Measurements from ENCODE around the gene C1orf35. TPM values are rescaled to one million over a fixed set of nuclear protein-coding genes. Genes with fewer than 3 reads are reported as not detected.

The C1orf35 gene
- 10 to 100 TPM; 17.6 to 19.4 TPM for total RNA-seq

- peaks cover 13 to 16% of the 10 kb centered on the region in 2 donors for H3K36me3 Mint-ChIP-seq
- H3K9me3 Mint-ChIP-seq: no peaks in the 10 kb centered on the region
- DNase-seq (ENCODE audit: low spot score in 2 of 2) (peak; percentile 96), ATAC-seq (peak; percentile 86 to 88)
- H3K27ac Mint-ChIP-seq: peak within 1 kb of the TSS; percentile 95 to 98
These were observed at the start of gene C1orf35 for GRCh38 chr1:228102791-228103620. C1orf35 (minus strand) TSS chr1:228103325; CDS start chr1:228103227, 98 bp downstream.

DNA sequence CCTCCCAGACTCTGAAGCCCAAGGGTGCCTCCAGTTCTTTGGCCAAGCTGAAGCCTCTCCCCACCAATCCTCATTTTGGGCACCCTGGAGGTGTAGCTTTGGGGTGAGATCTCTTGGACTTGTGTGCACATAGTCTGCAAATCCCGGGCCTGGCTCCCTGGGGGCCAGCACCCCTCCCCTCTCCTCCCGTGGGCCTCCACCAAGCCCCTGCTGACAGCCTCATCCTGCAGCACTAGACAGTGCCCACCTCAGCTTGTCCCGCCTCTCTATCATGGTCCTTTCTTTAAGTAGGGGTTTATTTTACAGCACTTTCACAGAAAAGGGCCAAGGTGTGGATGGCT lies 49.8 kb upstream of the C1orf35 start:
- DNase-seq (ENCODE audit: low spot score in 2 of 2) (no peak), ATAC-seq (no peak)
- H3K9me3 Mint-ChIP-seq: no peaks in the 10 kb centered on the region
- no peaks in the 10 kb centered on the region for H3K36me3 Mint-ChIP-seq
- peak overlapping the region in 1 of 2 donors; percentile 87 for H3K27ac Mint-ChIP-seq

DNA sequence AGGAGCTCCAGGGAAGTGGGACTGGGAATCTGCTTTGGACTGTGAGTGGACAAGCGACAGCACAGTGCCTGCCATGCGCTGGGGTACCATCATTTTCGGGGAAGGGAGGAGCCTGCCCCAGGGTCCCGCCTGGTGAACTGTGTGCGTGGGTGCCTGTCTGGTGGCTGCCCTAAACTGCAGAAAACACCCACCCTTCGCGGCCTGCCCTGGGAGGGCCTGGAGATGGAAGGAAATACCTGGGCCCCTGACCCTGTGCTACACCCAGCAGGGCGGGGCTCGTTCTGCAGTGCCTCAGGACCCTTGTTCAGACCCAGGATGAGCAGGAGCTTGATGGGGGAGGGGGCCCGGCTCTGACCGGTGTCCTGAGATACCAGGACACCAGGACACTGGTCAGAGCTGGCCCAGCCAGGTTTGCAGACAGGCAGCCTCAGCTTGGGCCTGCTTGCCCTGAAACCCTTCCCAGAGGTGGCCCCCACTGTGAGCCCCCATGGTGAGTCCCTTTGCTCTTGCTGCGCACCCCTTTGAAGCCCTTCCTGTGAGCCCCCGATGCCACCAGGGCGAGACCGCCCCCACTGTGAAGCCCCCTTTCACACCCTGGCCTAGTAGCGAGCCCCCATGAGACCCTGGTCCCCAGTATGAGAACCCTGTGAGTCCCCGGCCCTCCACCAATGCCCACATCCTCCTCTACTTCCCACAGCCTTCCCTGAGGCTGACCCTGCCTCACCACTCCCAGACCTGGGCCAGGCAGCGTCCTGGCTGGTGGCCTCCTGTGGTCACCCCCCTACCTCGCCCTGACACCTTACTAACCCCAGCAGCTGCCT lies 49.2 kb upstream of the C1orf35 start:
- ATAC-seq: no peak
- Mint-ChIP-seq H3K9me3 (no peaks in the 10 kb centered on the region), H3K36me3 (no peaks in the 10 kb centered on the region)

DNA sequence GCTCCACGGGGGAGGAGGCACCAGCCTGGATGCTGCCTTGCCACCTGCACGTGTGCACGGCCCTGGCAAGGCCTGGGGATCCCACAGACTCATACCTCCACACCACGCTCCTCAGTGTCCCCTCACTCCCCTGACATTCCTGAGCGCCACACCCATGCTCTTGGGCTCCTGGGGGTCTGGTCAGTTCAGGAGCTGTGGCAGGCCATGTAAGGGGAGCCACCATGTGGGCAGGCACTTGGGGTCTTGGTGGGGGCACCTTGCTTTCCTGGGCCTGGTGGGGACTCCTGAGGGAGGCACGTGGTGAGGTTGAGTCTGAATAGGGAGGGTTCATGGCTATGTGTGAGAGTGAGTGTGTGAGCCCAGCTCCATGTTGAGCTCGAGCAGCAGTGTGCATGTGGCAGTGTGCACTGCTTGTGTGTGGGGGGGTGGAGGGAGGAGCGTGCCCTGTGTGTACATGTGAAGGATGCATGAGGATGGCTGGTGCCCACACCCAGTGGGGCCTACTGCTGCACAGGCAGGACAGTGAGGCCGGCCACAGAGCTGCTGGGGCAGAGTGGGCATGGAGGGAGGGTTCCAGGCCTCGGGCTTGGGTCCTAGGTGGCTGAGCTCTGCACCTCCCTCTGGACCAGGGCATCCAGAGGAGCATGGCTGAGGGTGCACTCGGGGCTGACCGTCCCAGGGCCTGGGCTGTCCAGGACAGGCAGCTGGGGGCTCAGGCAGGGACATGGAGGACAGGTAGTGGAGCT lies 48.2 kb upstream of the C1orf35 start:
- Mint-ChIP-seq H3K36me3 (no peaks in the 10 kb centered on the region), H3K9me3 (no peaks in the 10 kb centered on the region), H3K27ac (peak overlapping the region in 1 of 2 donors; percentile 65)
- ATAC-seq (peak in 1 of 2 donors; percentile 8), DNase-seq (ENCODE audit: low spot score in 2 of 2) (no peak)

More for the DNA sequence above, 49.2 kb upstream of the C1orf35 start:
- no peak for DNase-seq (ENCODE audit: low spot score in 2 of 2)
- no peak overlapping the region for H3K27ac Mint-ChIP-seq

DNA sequence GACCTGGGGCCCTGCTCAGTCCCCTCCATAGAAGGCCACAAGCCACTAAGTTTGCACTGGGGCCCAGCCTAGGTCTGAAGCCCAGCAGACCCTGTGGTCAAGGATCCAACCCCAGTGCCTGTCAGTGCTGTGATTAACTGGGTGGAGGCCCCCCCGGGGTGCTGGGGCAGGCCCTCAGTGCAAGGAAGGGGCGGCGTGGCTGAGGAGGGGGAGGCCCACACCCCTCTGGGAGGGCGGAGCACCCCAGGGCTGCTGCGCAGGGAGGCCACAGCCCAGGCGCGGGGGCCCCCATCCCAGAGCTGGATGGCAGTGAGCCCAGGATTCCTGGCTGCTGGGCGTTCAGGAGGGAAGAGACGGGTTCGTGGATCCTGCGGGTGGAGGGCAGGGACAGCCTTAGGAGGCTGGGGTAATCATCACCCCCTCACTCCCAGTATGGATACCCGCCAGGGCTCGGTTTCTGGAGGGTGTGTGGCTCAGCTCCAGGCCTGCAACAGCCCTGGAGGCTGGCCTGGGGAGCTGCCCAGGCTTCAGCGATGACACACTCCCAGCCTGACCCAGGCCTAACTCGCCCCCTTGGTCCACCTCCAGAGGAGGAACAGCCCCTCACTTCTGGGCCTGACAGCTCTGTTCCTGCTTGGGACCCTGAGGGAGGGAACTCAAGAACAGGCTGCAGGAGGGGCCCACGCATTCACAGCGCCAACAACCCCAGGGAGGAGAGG lies 47.5 kb upstream of the C1orf35 start:
- no peaks in the 10 kb centered on the region for H3K9me3 Mint-ChIP-seq
- H3K27ac Mint-ChIP-seq: no peak overlapping the region
- ATAC-seq: peak in 1 of 2 donors; percentile 9
- no peaks in the 10 kb centered on the region for H3K36me3 Mint-ChIP-seq
- peak in 1 of 2 donors; percentile 52 for DNase-seq (ENCODE audit: low spot score in 2 of 2)

DNA sequence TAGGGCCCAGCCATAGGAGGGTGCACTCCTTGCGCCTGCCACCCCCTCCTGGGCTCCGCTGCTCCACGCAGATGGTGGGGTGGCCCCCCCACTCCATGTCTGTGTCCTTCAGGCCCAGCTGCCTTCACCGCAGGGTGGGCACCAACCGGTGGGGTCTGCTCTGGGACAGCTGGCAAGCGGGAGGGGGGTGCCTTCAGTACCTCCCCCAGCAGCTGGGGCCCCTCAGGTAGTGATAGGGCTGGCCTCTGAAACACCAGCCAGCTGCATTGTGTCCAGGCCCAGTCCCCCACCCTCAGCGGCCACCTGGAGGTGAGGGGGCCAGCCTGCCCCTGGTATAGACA lies 47.0 kb upstream of the C1orf35 start:
- H3K36me3 Mint-ChIP-seq: no peaks in the 10 kb centered on the region
- ATAC-seq (no peak), DNase-seq (ENCODE audit: low spot score in 2 of 2) (peak in 1 of 2 donors; percentile 53)
- no peak overlapping the region for H3K27ac Mint-ChIP-seq
- H3K9me3 Mint-ChIP-seq: no peaks in the 10 kb centered on the region

GRCh38 chr1:228149406-228150119 lies 46.4 kb upstream of the C1orf35 start, which contains the start of gene GJC2:
GJC2 (plus strand) TSS chr1:228149930; CDS start chr1:228157759, 7,829 bp downstream.
- DNase-seq (ENCODE audit: low spot score in 2 of 2) (peak in 1 of 2 donors; percentile 50), ATAC-seq (no peak)
- no peaks in the 10 kb centered on the region for H3K9me3 Mint-ChIP-seq
- no peaks in the 10 kb centered on the region for H3K36me3 Mint-ChIP-seq
- H3K27ac Mint-ChIP-seq: no peak within 1 kb of the TSS

- no peaks in the 10 kb centered on the region for H3K9me3 Mint-ChIP-seq
- peak in 1 of 2 donors; percentile 53 for DNase-seq (ENCODE audit: low spot score in 2 of 2)
- no peak overlapping the region for H3K27ac Mint-ChIP-seq
- no peak for ATAC-seq
- no peaks in the 10 kb centered on the region for H3K36me3 Mint-ChIP-seq
These were observed 45.8 kb upstream of the C1orf35 start for GRCh38 chr1:228148935-228149405.

- H3K27ac Mint-ChIP-seq: no peak overlapping the region
- H3K36me3 Mint-ChIP-seq: no peaks in the 10 kb centered on the region
- ATAC-seq (no peak), DNase-seq (ENCODE audit: low spot score in 2 of 2) (peak in 1 of 2 donors; percentile 54)
- H3K9me3 Mint-ChIP-seq: no peaks in the 10 kb centered on the region
These were observed 45.2 kb upstream of the C1orf35 start for GRCh38 chr1:228148196-228148861.

DNA sequence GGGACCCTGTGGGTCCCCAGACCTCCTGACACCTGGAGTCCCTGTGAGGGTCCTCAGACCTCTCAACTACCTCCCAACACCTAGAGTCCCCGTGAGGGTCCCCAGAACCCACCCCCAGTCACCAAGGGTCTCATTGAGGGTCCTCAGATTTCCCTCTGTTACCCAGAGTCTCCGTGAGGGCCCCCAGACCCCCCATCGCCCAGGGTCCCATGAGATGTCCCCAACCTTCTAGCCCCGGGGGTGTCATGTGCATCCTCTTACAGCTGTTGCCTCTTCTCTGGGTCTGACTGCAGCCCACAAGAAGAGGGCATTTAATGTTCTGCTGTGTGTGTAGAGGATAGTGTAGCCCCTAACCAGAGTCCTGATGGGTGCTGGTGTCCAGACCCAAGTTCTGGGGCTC lies 44.6 kb upstream of the C1orf35 start:
- Mint-ChIP-seq H3K36me3 (no peaks in the 10 kb centered on the region), H3K27ac (no peak overlapping the region), H3K9me3 (no peaks in the 10 kb centered on the region)
- ATAC-seq (no peak), DNase-seq (ENCODE audit: low spot score in 2 of 2) (no peak)

DNA sequence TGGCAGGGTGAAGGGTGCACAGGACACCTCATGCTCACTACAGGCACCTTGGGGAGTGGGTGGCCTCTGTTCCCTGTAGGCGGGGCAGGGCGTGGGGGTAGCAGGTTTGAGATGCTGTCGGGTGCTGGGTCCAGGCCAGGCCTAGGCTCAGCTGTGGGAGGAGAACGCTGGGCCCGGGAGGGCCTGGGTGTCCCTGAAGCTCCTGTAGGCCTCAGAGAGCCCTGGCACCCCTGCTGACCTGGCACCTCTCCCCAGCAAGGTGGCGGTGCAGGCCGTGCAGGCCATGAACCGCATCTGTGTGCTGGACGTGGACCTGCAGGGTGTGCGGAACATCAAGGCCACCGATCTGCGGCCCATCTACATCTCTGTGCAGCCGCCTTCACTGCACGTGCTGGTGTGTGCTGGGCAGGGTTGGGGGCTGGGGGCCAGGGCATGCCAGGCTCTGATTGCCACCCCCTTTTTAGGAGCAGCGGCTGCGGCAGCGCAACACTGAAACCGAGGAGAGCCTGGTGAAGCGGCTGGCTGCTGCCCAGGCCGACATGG lies 44.1 kb upstream of the C1orf35 start:
- H3K27ac Mint-ChIP-seq: no peak overlapping the region
- H3K9me3 Mint-ChIP-seq: no peaks in the 10 kb centered on the region
- H3K36me3 Mint-ChIP-seq: no peaks in the 10 kb centered on the region
- DNase-seq (ENCODE audit: low spot score in 2 of 2): no peak
- ATAC-seq: no peak

DNA sequence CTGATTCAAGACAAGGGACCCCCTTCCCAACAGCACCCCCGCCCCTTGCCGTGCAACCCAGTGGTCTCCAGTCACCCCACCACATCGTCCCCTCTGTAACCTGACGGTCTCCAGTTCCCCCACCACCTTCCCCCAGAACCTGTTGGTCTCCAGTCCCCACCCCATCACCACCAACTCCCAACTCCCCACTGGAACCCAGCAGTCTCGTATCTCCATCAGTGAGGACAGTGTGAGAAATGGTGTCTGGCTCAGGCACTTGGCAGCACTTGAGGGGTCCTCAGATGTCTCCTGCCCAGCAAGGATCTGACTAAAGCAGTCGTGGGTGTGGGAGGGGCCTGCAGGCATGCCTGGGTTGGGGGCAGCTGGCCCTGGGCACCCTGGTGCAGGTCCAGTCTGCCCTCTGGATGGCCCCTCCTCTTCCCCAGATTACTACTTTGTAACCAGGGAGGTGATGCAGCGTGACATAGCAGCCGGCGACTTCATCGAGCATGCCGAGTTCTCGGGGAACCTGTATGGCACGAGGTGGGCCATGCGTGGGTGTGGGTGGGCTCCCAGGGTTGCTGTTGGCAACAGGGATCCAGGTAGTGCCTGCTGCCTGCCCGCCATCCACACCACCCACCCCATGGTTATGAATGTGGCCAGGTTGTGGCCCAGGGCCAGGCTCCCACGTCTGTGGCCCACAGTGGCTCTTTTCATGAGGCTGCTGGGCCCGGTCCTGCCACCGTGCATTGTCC lies 43.5 kb upstream of the C1orf35 start:
- peaks cover 0 to under 1% of the 10 kb centered on the region in 2 donors for H3K36me3 Mint-ChIP-seq
- DNase-seq (ENCODE audit: low spot score in 2 of 2) (no peak), ATAC-seq (no peak)
- H3K9me3 Mint-ChIP-seq: no peaks in the 10 kb centered on the region
- no peak overlapping the region for H3K27ac Mint-ChIP-seq

GRCh38 chr1:228145463-228146416 lies 42.6 kb upstream of the C1orf35 start:
- no peak for ATAC-seq
- Mint-ChIP-seq H3K9me3 (no peaks in the 10 kb centered on the region), H3K27ac (no peak overlapping the region), H3K36me3 (peaks cover 8% of the 10 kb centered on the region in 2 donors)
- peak in 1 of 2 donors; percentile 50 for DNase-seq (ENCODE audit: low spot score in 2 of 2)

Data from activated naive CD4-positive, alpha-beta T cell treated with anti-CD3 and anti-CD28 coated beads, Interleukin-2, amount 50 U/mL, for 72 hours (primary cell).